Activated CD8-positive, alpha-beta memory T cell treated with anti-CD3 and anti-CD28 coated beads for 48 hours (primary cell): ENCODE results near the gene NDUFS4.
"Not testable (repeated sequence)": the region's sequence is repeated elsewhere in the genome, so short reads cannot be mapped to it uniquely, and the experiment has no call there.

Source experiments
- DNase-seq, 3 experiments: peaks; one replicate each; pipeline ENCODE4 v3.0.0-alpha.2; 2020; ENCODE audit warnings: low read depth in 2 of 3, low spot score in 2 of 3

Gene NDUFS4

DNA sequence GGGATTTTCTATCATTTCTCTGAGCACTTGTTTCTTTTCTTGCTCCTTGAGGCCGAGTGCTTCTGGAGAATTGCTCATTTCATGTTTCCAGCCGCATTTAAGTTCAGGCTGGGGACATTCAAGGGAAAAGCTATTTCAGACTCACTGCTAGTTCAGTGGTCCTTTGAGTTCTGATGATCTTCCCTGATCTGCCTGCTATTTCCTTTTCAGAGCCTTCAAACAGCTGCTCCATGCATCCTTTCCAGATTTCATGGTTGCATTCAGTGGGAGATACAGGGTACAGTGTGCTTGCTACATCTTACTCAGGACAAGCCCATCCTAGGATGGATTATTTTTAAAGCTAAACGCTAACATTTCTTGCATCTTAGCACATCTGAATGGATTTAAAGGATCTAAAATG, 14.7 kb downstream of the NDUFS4 start:
- no peak for DNase-seq

DNA sequence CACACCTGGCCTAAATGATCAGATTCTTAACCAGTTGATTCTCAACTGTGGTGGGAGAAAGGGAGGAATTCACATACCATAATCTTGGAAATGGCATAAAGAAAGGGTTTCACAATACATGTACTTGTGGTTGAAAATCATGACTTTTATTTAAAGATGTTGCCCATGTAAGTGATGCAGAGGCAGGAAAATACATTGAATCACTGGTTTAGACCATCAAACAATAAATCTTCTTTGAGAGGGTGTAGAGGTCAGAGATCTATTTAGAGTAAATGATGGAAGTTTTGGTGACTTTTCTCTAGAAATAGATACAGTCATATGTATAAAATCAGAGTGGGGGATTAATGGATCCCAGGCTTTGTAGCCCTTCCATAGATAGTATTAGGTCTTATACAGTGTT, 15.4 kb downstream of the NDUFS4 start:
- DNase-seq, result no peak

DNA sequence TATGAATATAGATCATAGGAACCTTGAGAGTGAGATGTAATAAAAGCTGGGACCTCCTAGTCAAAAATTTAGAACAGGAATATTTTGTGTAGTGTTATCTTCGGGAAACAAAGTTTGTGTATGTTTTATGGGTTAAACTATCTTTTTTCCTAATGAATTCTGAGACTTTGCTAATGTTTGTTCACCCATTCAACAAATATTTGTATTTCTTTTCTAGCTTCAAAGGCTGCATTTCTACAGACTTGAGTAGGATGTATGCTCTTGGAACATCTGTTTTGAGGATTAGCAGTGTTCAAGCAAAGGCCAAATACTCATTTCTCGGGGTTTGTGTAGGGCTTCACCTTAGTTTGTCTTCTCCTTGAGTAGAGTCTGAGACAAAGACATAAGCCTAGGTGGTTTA, 16.2 kb downstream of the NDUFS4 start:
- no peak for DNase-seq

DNA sequence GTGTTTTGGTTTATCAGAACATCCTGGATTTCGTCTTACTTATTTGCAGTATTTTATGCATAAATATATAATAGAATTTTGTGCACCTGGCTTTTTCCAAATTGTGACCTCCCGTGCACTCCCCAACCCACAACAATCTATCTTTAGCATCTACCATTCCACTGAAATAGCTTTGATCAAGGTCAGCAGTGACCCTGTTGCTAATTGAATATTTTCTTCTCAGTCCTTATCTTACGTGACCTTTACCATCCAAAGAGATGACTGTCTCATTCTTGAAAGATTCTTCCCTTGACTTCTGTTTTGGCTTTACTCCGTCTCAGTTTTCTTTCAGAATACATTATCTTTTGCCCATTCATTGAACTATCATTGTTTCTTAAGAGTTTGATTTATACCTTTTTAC, 18.4 kb downstream of the NDUFS4 start:
- DNase-seq, result no peak

DNA sequence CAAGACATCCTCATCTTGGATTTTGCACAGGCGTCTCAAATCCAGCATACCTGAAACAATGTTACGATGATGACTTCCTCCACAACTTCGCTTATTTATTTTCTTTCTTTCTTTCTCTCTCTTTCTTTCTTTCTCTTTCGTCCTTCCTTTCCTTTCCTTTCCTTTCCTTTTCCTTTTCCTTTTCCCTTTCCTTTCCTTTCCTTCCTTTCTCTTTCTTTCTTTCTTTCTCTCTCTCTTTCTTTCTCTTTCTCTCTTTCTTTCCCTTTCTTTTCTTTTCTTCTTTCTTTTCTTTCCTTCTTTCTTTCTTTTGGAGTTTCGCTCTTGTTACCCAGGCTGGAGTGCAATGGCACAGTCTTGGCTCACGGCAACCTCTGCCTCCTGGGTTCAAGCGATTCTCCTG, 20.1 kb downstream of the NDUFS4 start:
- no peak for DNase-seq

DNA sequence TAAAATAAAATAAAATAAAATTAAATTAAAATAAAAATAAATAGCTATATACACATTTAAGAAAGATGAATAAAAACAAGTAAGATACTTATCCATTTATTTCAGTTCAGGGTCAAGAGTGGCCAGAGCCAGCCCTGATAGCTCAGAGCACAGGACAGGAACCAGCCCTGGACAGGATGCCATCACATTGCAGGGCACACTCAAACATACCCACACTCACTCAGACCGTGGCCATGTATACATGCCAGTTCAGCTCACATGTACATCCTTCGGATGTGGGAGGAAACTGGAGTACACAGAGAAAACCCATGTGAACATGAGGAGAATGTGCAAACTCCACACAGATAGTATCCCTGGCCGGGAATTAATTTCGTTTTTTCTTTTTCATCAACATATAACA, 21.8 kb downstream of the NDUFS4 start:
- no peak for DNase-seq

DNA sequence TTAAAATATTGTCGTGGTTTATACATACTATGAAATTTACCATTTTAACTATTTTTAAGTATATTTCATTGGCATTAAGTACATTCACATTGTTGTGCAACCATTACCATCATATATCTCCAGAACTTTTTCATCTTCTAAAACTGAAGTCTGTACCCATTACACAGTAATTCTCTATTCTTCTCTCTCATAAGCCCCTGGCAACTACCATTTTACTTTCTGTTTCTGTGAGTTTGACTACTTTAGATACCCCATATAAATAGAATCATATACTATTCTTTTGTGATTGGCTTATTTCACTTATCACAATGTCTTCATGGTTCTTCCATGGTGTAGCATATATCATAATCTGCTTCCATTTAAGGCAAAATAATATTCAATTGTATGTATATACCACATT, 30.3 kb downstream of the NDUFS4 start:
- no peak for DNase-seq

DNA sequence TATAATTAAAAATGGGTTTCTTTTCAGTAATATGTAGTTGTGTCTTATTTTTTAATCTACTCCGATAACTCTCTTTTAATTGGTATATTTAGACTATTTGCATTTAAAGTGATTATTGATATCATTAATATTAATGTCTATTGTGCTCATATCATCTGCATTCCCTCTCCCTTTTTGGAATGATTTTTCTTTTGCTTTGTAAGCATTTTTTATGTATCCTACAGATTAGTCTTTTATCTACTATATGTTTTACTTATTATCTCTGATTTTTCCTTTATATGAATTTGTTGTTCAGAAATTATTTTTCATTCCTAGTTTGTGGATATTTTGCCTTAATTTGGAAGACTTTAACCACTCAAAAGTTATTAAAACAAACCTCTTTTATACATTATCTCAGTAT, 34.0 kb downstream of the NDUFS4 start:
- no peak for DNase-seq

DNA sequence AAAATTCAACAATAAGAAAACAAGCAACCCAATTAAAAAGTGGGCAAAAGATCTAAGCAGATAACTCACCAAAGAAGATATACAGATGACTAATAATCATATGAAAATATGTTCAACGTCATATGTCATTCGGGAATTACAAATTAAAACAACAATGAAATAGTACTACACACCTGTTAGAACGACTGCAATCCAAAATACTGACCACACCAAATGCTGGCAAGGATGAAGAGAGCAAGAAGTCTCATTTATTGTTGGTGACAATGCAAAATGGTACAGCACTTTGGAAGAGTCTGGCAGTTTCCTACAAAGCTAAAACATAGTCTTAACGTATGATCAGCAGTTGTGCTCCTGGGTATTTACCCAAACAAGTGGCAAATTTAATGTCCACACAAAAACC, 37.5 kb downstream of the NDUFS4 start:
- no peak for DNase-seq

DNA sequence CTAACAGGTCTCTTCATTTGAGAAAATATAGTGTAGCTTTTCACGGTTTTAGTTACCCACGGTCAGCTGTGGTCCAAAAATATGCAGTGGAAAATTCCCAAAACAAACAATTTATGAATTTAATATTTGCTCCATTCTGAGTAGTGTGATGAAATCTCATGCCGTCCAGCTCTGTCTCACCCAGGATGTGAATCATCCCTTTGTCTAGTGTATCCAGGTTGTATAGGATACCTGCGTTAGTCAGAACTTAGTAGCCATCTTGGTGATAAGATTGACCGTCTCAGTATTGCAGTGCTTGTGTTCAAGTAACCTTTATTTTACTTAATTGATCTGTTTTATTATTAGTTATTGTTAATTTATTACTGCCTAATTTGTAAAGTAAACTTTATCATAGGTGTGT, 41.1 kb downstream of the NDUFS4 start:
- DNase-seq, result no peak

DNA sequence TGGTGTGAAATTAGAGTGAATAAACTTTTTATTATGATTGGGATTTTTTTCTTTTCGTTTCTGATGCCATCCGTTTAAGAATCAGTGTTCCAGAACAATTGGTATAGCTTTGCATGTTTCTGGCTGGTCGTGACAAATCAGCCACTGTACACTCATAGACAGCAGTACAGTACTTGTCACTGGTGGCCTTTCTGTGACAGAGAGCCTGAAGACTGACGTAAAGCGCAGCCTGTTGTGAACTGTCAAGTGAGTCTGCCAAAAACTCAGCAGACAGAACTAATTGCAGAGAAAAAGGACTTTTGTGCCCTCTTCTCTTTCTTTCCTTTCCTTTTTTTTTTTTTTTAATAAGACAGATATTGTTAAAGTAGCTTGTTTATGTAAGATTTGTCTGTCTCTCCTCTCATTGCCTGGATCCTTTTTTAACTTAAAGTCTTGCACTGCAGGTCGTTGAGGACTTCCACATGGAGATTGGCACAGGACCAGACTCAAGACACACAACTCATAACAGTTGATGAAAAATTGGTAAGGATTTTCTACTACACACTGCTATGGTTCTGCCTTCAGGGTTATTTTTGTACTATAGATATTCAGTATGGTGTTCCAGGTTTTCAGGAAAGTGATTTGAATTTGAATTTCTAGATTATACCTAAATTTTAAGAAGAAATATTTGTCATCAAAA, 42.7 kb downstream of the NDUFS4 start:
- no peak for DNase-seq

DNA sequence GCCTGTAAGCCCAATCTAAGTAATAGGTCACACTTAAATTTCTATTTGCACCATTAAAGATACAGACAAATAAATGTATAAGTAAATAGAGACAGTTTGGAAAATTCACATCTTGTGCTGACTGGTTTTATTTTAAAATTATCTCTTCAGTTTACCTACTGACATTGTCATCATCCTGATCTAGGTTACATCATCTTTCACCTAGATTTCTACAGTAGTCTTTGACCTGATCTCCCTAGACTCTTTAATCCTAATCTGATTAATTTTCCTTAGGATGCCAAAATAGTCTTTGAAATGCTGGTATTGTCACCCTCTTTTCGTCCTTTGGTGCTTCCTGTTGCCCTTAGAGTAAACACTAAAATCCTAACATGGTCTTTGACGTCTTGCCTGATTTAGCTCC, 43.9 kb downstream of the NDUFS4 start:
- no peak for DNase-seq

DNA sequence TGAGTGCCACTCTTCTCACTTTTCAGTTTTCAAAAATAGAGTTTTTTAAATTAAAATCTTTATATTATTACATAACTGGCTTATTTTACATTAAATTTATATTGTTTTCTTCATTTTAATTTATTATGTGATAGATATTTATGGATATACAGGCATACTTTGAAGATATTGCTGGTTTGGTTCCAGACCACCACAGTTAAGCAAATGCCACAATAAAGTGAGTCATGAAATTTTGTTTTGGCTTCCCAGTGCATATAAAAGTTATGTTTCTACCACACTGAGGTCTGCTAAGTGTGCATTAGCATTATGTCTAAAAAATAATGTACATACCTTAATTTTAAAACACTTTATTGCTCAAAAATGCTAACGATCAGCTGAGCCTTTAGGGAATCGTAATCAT, 47.4 kb downstream of the NDUFS4 start:
- no peak for DNase-seq

DNA sequence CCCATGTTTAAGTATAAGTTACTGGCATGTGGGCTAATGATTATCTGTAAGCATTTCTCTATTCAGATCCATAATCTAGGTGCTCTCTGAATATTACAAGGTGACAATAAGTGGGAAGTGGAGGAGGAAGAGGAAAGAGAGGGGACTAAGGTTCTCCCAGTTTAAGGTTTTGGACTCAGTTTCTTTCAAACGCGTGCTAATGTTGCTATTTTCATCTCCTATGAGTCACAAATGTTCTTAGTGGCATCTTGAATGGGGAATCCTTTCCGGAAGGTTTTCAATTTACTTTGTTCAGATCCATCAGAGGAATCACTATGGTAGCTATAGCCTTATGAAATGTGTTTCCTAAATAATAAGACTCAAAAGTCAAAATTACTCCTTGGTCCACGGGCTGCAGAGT, 48.5 kb downstream of the NDUFS4 start:
- not testable (repeated sequence) for DNase-seq

DNA sequence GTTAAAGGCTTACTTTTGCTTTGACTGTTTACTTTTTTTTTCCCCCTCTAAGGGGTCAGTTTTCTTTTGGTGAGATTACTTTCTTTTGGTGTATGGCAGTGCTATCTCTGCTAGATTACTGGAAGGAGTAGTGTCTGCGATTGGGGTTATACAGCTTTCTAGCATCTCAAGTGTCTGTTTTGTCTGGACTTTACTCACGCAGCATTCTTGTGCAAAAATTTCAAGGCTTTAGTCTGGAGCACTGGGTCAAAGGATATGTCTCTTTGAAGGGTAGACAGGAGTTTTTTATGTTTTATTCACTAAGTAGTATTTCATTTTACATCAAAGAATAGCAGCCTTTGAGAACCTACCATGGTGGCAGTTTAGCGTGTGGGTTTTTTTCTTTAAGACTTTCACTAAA, 52.6 kb downstream of the NDUFS4 start:
- no peak for DNase-seq

DNA sequence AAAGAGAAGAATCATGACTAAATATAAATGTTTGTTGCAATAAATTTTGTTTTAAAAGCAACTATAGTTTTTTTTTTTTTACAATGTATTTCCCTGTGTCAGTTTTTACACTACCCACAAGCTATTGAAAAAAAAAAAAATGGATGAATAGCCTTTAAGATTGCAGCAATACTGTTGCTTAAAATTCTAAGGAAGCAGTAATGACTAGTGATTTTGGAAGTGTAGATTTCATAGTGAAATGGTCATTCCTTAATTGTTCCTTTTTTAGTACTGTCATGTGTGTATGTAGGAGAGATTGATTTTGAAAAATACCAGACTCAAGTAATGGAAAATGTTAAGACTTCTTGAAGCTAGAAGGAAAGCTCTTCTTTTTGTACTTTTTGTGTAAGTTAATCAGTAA, 53.1 kb downstream of the NDUFS4 start:
- DNase-seq, result no peak

DNA sequence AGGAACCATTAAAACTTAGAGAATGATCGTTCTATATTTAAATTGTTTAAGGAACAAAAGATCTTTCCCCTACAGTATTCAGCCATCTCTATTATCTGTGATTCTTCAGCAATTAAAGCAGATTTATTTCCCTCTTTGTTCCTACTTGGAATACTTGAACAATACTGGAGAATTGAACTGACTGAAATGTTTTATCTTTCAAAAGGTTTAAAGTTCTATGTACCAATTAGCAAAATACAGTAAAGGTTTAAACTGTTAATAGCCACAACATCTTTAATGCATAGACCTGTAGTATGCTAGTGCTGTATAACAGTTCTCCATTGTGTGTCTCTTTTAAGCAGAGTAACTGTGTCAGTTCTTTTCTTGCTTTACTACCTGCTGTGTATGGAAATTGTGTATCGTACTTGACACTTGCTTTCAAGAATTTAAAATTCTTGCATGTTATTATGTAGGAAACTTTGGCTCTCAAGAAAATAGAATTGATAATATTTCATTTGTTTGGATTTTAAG, 54.0 kb downstream of the NDUFS4 start:
- DNase-seq, result no peak

DNA sequence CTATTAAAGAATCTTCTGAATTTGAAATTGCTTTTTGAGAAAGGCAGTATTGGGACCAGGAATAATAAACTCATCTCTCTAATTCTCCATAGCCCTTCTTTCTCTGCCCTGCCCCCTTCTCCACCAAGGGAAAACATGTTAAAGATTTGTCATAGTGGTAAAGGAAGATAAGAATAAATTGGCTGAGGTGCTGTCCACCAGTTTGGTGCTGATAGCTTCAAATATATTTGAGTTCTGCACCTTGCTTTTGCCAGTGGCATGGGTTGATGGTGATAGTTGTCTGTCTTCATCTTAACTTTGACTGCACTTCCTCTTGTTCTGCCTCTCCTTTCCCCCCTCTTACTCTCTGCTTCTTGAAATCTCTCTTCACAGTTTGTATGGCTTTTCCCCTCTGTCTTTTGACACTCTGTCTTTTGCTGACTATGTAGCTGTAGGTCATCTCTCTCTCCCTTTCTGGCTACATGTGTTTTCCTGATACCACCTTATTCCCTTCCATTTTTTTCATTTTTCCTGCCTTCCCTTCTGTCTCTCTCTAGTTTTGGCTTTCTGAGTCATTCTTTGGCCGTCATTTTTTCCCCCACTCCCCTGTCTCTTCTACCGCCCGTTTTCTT, 56.6 kb downstream of the NDUFS4 start:
- DNase-seq, result no peak

DNA sequence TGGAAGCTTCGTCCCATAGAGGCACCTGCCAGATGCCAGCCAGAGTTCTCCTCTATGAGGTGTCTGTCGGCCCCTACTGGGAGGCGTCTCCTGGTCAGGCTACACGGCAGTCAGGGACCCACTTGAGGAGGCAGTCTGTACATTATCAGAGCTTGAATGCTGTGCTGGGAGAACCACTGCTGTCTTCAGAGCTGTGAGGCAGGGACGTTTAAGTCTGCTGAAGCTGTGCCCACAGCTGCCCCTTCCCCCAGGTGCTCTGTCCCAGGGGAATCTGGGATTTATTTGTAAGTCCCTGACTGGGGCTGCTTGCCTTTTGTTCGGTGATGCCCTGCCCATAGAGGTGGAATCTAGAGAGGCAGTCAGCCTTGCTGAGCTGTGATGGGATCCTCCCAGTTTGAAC, 70.8 kb downstream of the NDUFS4 start:
- no peak for DNase-seq

DNA sequence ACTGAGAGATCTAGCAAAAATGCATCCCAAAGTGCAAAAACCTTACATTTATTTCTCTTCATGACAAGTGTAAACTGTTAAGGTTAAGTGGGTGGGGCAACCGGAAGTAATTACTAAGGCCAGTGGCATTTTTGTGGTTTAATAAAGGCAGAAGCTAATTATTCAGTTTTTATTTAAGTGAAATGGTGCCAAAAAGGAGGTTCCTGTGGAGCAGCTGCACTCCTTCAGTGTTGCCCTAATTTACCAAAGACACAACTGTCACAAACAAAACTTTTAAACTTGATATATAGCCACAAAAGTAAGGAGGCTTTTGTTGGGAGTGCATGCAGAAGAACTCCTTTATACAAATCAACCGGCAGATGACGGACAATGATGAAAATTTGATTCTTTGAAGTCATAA, 81.6 kb downstream of the NDUFS4 start:
- no peak for DNase-seq

DNA sequence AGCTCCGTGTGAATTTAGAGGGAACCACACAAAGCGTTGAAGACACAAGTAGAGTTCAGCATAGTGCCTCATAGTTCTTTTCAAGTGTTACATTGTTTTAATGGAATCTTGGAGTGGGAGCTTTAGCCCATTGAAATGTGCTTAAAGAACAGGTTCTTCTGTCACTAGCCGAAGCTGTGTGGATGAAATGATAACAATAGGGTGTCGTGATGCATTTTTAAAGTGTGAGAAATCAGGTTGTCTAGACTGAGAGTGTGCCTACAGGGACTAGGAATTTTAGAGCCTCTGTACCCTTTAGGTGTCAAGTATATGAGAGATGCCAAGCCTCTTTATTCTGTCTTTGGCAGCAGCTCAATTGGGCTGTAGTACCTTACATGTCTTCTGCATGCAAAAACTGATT, 83.0 kb downstream of the NDUFS4 start:
- no peak for DNase-seq

DNA sequence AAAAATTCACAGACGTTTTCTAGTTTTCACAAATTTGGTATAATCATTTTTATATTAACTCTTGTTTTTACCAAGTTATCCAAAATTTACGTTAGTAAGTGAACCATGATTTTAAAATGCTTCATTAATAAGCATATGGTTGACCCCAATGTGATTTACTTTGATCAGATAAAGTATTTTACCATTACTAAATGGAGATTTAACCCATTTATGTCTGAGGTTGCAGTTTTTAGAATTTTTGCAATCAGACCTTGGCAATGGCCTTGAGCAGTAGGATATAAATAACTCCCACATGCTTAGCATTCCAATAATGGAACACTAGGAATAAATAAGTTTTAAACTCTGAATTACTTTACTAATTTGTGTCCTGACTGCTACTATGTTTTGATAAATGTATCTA, 84.6 kb downstream of the NDUFS4 start:
- DNase-seq, result no peak

DNA sequence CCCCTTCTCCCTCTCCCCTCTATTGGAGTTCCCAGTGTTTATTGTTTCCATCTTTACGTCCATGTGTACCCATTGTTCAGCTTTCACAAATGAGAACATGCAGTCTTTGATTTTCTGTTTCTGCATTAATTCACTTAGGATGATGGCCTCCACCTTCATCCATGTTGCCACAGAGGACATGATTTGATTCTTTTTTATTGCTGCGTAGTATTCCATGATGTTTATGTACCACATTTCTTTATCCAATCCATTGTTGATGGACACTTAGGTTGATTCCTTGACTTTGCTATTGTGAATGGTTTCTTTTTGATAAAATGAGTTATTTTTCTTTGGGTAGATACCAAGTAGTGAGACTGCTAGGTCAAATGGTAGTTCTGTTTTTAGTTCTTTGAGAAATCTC, 88.9 kb downstream of the NDUFS4 start:
- DNase-seq, result no peak
